ENCODE results near the gene EPN2. TPM values are rescaled to one million over a fixed set of nuclear protein-coding genes. Genes with fewer than 3 reads are reported as not detected.

Gene EPN2
- total RNA-seq, 1 experiment from 2014 or later = 57.8 TPM

- Histone ChIP-seq H3K9ac (ENCODE audit: extremely low read depth, insufficient read length, low read length) (no peak overlapping the region), H3K14ac (ENCODE audit: insufficient read depth, low read length) (no peak overlapping the region), H2BK20ac (ENCODE audit: low read depth, low read length, poor library complexity, severe bottlenecking) (no peak overlapping the region), H4K5ac (ENCODE audit: insufficient read length, low read depth, low read length) (no peak overlapping the region), H3K27ac (ENCODE audit: insufficient read length, low read depth, low read length) (no peak overlapping the region), H4K20me1 (ENCODE audit: control insufficient read depth, insufficient read depth, insufficient read length) (no peaks in the 10 kb centered on the region), H2BK15ac (ENCODE audit: low read depth, low read length) (no peak overlapping the region; the same call in 1 of the 2 replicates), H4K91ac (ENCODE audit: insufficient read length, low read depth, low read length) (no peak overlapping the region), H3K79me2 (ENCODE audit: insufficient read depth, low read length) (no peaks in the 10 kb centered on the region), H2BK5ac (ENCODE audit: insufficient read length, low read length) (no peak overlapping the region), H3K18ac (ENCODE audit: insufficient read length, low read depth, low read length) (no peak overlapping the region), H3K23ac (ENCODE audit: insufficient read length, low read depth, low read length) (no peak overlapping the region), H2AK5ac (ENCODE audit: insufficient read length, low read length) (no peak overlapping the region), H3K9me3 (ENCODE audit: control insufficient read depth, low read depth, low read length) (no peaks in the 10 kb centered on the region), H3K4ac (ENCODE audit: low read depth, low read length) (no peak overlapping the region), H3K79me1 (ENCODE audit: insufficient read depth, low read depth, low read length, poor library complexity, severe bottlenecking) (no peaks in the 10 kb centered on the region), H2AFZ (ENCODE audit: low read length) (no peak overlapping the region), H3K56ac (ENCODE audit: insufficient read length, low read depth, low read length) (no peak overlapping the region), H3K27me3 (ENCODE audit: insufficient read depth, low read length) (no peaks in the 10 kb centered on the region), H2BK12ac (ENCODE audit: insufficient read length, low read depth, low read length) (no peak overlapping the region), H3K4me2 (ENCODE audit: insufficient read depth, insufficient read length, low read length) (no peak overlapping the region), H2BK120ac (ENCODE audit: low read depth, low read length, poor library complexity, severe bottlenecking) (no peak overlapping the region), H3K23me2 (ENCODE audit: insufficient read length, low read depth, low read length, poor library complexity, severe bottlenecking) (no peaks in the 10 kb centered on the region), H3T11ph (ENCODE audit: low read length) (no peak overlapping the region), H4K8ac (replicated peaks; ENCODE audit: insufficient read length, low read depth, low read length) (no peak overlapping the region), H3K4me1 (ENCODE audit: insufficient read depth, low read length) (peaks cover 4% of the 10 kb centered on the region)
- H3K36me3 Mint-ChIP-seq (ENCODE audit: insufficient read depth in 1 of 3, low read depth in 3 of 3) = peaks cover 31 to 46% (median 42%) of the 10 kb centered on the region in 3 experiments
- no peak overlapping the region; a peak in 1 of 5 replicates for H3K4me3 Mint-ChIP-seq
- peak; percentile 75 for DNase-seq
- no peaks in the 10 kb centered on the region for H3K27me3 Mint-ChIP-seq (ENCODE audit: low read depth)
- H3K27ac Mint-ChIP-seq = peak overlapping the region in 2 of 3 experiments; percentile 24 to 36; a peak in 3 of 7 replicates
- TF ChIP-seq CTCF (conservative IDR thresholded peaks at IDR 0.05) = peak; percentile 68
- H3K9me3 Mint-ChIP-seq = peaks cover 17 to 19% of the 10 kb centered on the region in 2 experiments
- peaks cover 22 to 24% of the 10 kb centered on the region in 2 experiments for H3K4me1 Mint-ChIP-seq
- WGBS (ENCODE audit: extremely low coverage, insufficient read length, low lambda C conversion rate) = no CpG with 5 or more reads among the region's 9 CpGs
These were observed 84.4 kb downstream of the EPN2 start for GRCh38 chr17:19321481-19322128.

All from H9 (cell line).